Measurements from ENCODE around the gene TAB2.

DNA sequence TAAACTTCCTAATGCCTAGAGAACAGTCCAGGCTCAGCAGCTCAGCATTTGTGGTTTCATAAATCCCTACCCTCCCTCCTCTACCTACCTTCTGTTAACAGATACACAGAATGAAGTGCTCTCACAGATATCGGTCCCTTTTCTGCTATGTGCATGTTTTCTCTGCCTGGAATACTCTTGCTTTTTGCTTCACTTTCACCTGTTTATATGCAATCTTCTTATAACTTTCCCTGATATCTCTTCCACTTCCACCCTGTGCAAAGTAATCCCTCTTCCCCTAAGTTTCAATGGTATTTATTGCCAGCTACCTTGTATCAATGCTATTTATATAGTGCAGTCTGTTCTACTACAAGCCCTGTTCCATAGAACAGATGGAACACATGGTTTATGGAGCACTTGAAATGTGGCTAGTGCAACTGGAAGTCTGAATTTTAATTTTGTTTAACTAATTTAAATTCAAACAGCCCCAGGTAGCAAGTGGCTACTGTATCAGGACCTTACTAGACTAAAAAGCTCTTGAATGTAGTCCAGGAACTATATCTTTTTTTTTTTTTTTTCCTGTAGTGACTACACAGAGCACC lies 3.1 kb upstream of the TAB2 start:
- TF ChIP-seq, protein P1, sequence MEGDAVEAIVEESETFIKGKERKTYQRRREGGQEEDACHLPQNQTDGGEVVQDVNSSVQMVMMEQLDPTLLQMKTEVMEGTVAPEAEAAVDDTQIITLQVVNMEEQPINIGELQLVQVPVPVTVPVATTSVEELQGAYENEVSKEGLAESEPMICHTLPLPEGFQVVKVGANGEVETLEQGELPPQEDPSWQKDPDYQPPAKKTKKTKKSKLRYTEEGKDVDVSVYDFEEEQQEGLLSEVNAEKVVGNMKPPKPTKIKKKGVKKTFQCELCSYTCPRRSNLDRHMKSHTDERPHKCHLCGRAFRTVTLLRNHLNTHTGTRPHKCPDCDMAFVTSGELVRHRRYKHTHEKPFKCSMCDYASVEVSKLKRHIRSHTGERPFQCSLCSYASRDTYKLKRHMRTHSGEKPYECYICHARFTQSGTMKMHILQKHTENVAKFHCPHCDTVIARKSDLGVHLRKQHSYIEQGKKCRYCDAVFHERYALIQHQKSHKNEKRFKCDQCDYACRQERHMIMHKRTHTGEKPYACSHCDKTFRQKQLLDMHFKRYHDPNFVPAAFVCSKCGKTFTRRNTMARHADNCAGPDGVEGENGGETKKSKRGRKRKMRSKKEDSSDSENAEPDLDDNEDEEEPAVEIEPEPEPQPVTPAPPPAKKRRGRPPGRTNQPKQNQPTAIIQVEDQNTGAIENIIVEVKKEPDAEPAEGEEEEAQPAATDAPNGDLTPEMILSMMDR (IDR thresholded peaks at IDR 0.05; ENCODE audit: insufficient read depth, low read depth, low read length), result no peak
- TF ChIP-seq EZH2 (IDR thresholded peaks at IDR 0.05; ENCODE audit: insufficient read depth, low read length), result no peak
